GF-D8 (cell line): ENCODE results near the gene TMTC2.

Experiments used
- DNase-seq: peaks from one replicate; lab custom pipeline; 2025; lab: John Stamatoyannopoulos, UW

TMTC2 gene

DNA sequence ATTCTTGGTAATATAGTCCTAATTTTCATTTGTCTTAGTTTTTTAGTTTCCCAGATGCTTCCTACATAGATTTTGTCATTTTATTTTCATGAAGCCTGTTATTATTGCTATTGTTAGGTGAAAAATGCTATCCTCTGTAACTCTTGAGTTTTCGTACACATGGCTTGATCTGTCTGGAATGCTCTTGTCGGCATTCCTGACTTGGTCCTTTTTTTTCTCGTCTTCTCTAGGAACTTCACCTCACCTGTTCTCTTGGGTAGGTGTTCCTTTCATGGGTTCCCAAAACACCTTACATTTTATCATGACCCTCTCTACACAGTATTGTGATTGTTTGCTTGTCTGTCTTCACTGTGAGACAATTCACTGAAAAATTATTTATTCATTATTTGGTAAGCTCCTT lies 267.4 kb downstream of the TMTC2 start:
- DNase-seq, result no peak

- no peak for DNase-seq
Observed at GRCh38 chr12:82954572-82954971, 267.9 kb downstream of the TMTC2 start.

GRCh38 chr12:82955043-82955442 lies 268.3 kb downstream of the TMTC2 start:
- no peak for DNase-seq

GRCh38 chr12:82958966-82959365 lies 272.3 kb downstream of the TMTC2 start:
- DNase-seq, result no peak

DNA sequence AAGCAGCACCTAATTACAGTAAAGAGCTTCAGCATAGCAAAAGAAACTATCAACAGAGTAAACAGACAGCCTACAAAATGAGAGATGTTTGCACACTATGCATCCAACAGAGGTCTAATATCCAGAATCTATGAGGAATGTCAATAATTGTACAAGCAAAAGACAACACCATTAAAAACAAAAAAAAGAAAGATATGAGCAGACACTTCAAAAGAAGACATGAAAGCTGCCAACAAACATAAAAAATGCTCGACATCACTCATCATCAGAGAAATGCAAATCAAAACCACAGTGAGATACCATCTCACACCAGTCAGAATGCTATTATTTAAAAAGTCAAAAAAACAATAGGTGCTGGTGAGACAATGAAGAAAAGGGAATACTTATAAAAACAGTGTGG lies 273.1 kb downstream of the TMTC2 start:
- DNase-seq, result no peak

- no peak for DNase-seq
Observed at GRCh38 chr12:82961835-82962234, 275.1 kb downstream of the TMTC2 start.

- DNase-seq, result no peak
Observed at GRCh38 chr12:82963956-82964355, 277.2 kb downstream of the TMTC2 start.

- no peak for DNase-seq
Observed at GRCh38 chr12:82964446-82964845, 277.7 kb downstream of the TMTC2 start.

DNA sequence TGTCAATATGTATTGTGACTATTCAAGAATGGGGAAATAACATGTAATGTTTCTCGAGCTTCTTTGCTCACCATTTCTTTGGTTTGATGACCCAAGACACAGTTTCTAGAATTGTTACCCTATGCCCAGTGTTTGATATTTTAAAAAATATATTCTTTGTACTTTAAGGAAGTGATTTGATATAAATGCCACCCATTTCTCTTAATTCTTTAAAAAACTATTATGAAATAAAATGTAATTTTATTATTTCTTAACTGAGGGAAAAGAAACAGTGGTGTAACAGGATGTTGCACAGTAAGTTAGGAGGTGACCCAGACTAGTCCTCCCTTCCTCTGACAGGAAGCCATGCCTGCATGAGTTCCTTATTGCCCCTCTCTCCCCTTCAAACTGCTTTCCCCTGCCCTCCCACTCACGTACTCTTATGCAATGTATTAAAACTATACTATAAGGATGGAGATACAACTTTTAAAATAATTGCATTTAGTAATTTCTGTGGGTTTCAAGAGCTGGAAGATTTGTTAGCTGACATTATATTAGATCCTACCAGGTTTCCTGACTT lies 279.4 kb downstream of the TMTC2 start:
- DNase-seq, result peak; percentile 96

DNA sequence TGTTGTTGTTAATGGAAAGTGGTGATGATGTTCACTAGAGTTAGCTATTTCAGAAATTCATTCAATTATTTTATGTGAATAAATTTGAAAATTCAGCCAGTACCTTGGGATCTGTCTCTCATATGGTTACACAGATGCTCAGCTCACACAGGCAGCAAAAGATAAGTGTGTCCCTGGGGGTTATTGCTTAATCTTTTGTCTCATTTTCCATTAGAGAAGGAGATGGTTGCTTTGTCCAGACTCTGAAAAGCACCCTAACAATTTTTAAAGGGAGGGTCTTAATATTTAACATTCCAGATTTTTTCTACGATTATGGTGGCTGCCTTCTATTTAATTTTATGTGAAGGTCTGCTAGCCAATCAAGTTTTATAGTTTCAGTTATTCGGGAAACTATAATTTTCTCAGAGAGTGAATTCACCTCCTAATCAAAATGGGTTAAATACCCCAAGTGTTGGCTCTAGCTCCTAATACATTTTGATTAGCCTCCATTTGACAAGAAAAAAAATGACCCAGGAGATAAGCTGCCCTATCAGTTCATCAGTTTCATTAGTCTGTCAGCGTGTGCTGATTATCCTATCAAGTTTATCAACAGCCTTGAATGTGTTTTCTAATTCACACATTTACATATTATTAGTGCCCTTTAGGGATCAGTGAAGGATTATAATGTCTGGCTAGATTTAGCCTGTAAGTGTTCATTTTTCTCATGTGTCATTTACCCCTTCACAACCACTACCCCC lies 282.1 kb downstream of the TMTC2 start:
- DNase-seq, result peak; percentile 42

DNA sequence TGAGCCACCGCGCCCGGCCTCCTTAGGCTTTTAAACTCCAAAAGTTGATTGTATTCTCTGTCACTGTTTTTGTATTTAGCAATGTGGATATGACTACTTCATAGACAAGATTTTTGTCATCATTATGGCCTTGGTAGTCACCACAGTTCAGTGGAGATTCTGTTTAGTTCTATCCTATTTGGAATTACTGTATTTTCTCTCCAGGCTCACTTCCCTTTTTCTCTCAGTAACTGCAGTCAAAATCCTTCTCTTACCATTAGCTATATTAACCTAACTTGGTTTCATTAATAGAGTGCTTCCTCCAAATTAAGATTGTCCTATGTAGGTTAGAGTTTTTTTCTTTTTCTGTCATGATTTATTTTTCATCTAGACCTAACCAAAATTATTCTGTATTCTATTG lies 283.9 kb downstream of the TMTC2 start:
- no peak for DNase-seq

DNA sequence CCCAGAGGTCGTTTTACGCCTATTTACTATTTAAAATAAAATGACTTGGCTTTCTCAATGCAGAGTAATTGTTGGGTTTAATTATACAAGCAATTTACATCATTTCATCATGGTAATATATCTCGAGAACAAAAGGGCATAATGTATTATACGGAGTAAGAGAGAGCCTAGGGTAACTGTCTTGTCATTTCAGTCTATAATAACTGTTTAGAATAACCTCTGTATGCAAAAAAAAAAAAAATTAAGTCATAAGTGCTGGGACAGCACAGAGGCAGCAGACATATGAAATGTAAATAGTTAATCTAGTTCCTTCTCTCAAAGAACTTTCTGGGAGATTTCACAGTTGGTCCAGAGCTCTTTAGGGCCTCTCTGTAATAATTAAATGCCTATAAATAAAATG lies 284.9 kb downstream of the TMTC2 start:
- DNase-seq, result no peak

GRCh38 chr12:82972624-82973023 lies 285.9 kb downstream of the TMTC2 start:
- no peak for DNase-seq

DNA sequence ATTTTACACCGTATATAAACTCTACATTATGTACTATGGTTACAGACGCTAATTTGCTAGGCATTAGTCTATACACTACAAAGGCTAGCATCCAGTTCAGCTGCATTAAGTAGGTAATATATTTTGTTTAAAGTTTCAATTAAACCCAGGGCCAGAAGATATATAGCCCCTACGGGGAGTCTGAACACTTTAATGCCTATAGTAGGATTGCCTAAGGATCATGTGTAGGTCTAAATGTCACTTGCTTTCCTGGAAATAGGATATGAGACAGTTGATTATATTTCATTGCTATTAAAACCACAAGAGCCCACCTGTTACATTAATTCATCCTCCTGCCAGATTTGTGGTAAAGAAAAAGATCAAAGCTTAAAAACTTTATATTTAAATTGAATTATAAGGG lies 286.9 kb downstream of the TMTC2 start:
- DNase-seq, result no peak

GRCh38 chr12:82981150-82981549 lies 294.4 kb downstream of the TMTC2 start:
- DNase-seq, result no peak

DNA sequence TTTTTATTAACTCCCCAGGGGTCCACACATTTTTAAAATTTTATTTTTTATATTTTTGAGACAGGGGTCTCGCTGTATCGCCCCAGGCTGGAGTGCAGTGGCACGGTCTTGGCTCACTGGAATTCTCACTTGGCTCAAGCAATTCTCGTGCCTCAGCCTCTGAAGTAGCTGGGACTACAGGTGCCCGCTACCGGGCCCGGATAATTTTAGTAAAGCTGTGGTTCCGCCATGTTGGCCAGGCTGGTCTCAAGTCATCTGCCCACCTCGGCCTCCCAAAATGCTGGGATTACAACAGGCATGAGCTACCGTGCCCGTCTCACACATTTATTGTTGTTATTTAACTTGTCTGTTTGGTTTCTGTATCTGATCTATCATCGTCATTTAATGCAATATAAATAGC lies 307.4 kb downstream of the TMTC2 start:
- DNase-seq, result no peak

DNA sequence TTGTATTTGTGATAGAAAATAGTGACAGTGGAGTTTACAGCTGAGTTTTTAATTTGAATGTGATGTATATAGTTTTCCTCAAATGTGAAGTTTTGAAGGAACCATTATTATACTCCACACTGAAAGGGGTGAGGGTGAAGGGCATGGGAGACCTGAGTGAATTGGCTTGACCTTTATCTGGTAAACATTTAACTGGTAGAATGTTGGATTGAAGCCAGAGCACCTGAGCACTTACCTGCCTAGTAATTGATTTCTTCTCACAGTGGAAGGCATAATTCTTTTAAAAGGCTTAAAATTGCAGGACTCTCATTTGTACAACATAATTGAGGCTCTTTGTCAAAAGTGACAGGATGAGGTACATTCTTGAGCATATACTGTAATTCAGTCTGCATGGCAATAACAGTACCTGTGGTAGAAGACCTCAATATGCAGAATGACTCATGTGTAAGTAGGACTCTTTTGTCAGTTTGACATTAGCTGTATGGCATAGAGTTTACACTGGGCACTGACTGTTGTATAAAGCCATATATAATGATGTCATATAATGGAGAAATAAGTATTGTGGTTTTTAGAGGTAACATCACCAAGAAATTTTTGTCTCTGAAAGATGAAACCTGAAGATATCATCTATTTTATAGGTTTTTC lies 309.6 kb downstream of the TMTC2 start:
- DNase-seq, result no peak

DNA sequence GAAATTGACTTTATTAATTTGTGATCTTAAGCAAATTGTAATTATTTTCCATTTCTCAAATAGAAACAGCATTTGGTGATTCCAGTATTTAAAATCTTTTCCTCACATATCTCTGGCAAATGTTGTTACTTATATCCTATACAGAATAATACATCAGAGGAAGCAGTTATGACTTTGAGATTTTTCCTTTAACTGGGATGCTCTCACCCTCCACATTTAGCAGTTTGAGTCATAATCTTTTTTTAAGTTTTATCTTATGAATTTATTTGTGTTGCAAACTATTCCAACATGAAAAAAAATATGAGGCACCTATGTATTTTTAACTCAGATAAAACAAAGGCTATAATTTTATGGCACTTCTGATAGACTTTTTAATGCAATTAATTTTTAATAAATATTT lies 311.8 kb downstream of the TMTC2 start:
- no peak for DNase-seq

GRCh38 chr12:83003026-83003425 lies 316.3 kb downstream of the TMTC2 start:
- DNase-seq, result no peak

DNA sequence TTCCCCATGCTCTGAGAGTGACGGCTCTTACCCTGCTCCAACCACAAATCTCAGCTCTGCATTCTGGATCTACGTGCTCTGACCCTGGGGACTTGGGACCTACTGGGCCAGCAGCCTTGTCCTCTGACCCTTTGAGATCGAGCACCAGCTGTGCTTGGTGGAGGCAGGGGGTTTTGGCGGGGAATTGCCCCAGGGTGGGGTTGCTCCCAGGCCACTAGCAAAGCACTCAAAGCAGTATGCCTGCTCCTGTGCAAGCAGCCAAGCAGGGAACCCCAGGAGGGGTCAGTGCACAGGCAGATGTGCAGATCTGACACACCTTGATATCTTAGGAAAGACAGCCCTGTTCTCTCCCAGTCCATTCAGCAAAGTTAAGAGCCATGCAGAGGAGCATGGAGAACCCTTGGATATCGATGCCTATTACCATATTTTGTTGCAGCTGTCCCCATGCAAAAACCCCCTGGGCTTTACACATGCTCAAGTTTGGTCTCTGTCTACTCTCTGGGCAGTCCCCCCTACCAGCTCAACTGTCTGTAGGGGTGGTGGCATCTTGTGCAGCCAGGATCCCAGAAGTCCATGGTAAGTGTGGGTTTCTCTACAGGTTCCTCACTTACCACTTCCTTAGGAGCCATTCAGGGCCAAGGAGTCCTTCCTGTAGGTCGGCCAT lies 319.0 kb downstream of the TMTC2 start:
- no peak for DNase-seq

DNA sequence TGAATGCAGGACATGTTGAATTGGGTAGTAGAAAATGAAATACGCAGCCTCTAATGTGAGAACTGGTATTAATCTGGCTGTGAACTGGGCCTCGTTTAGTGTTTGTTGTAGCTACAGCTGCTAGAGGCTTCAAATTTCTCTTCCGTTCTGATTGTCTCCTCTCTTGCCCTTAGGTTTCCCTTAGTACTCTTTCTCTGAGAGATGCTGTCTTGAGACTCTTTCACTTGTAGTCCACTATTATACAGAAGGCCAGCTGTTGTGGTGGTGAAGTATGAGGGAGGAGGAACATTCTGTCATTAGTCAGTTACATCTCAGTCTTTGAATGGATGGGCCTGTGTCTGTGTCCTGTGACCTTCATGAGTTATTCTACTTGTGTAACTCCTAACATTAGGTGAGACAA lies 322.0 kb downstream of the TMTC2 start:
- no peak for DNase-seq

GRCh38 chr12:83010169-83010804 lies 323.6 kb downstream of the TMTC2 start:
- DNase-seq, result no peak
